GM12865 (cell line): Measurements from ENCODE around the gene KAT2A.
"Not testable (repeated sequence)": the region's sequence is repeated elsewhere in the genome, so short reads cannot be mapped to it uniquely, and the experiment has no call there.

ENCODE experiments used
- DNase-seq: peaks from one replicate; pipeline ENCODE4 v3.0.0; 2010; ENCODE audit warnings: low read depth
- H3K4me3 ChIP-seq: 2 replicates; pipeline ENCODE4 v1.5.1; 2011; ENCODE audit warnings: mild to moderate bottlenecking, low read depth, low read length, control low read depth
- CTCF ChIP-seq: IDR thresholded peaks from 2 replicates; pipeline ENCODE4 v1.5.1; 2011; ENCODE audit warnings: low read length, control low read depth, low read depth, inconsistent platforms; ENCODE audit not compliant: insufficient read depth; ENCODE audit errors: missing control alignments

KAT2A gene

GRCh38 chr17:42142371-42142896 lies 21.3 kb upstream of the KAT2A start:
- no peak for TF ChIP-seq CTCF
- no peak overlapping the region for H3K4me3 ChIP-seq
- DNase-seq: no peak

DNA sequence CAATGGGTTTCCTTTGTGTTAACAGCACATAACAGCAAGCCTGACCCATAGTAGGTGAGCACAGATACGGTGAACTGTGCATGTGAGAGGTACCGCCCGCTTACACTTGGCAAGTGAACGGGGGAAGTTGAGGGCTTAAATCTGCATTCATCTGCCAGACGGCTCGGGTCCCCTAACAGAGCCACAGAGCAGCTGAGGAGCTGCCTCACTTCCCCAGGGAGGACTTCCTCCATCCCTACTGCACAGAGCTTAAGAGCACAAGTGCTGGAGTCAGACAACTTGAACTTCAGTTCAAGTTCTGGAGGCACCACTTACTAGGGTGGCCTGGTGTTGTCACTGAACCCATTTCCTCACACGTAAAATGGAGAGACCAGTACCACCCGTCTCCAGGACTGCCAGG lies 20.2 kb upstream of the KAT2A start:
- no peak overlapping the region for H3K4me3 ChIP-seq
- TF ChIP-seq CTCF: no peak
- DNase-seq: no peak

- H3K4me3 ChIP-seq, DNase-seq: not testable (repeated sequence)
These were observed 19.5 kb upstream of the KAT2A start for GRCh38 chr17:42140690-42141089.

GRCh38 chr17:42138749-42139492 lies 17.8 kb upstream of the KAT2A start:
- no peak for TF ChIP-seq CTCF
- no peak overlapping the region for H3K4me3 ChIP-seq
- DNase-seq: no peak

- no peak for DNase-seq
- no peak for TF ChIP-seq CTCF
- no peak overlapping the region for H3K4me3 ChIP-seq
These were observed 15.5 kb upstream of the KAT2A start for GRCh38 chr17:42136654-42137051.

- no peak overlapping the region for H3K4me3 ChIP-seq
- no peak for DNase-seq
- no peak for TF ChIP-seq CTCF
These were observed 14.8 kb upstream of the KAT2A start for GRCh38 chr17:42135664-42136653.

- TF ChIP-seq CTCF: no peak
- no peak for DNase-seq
- no peak overlapping the region for H3K4me3 ChIP-seq
These were observed 14.0 kb upstream of the KAT2A start for GRCh38 chr17:42135151-42135550.
